GM19395 (cell line): Measurements from ENCODE around the gene PRKG2.
"Not testable (repeated sequence)": the region's sequence is repeated elsewhere in the genome, so short reads cannot be mapped to it uniquely, and the experiment has no call there.

Source experiments
- ATAC-seq: cut with Tn5 transposase; IDR thresholded peaks from one replicate; pipeline ENCODE4 v1.9.1; 2021; ENCODE audit warnings: mild to moderate bottlenecking, moderate library complexity; ENCODE audit not compliant: unreplicated experiment

PRKG2 gene, protein sequence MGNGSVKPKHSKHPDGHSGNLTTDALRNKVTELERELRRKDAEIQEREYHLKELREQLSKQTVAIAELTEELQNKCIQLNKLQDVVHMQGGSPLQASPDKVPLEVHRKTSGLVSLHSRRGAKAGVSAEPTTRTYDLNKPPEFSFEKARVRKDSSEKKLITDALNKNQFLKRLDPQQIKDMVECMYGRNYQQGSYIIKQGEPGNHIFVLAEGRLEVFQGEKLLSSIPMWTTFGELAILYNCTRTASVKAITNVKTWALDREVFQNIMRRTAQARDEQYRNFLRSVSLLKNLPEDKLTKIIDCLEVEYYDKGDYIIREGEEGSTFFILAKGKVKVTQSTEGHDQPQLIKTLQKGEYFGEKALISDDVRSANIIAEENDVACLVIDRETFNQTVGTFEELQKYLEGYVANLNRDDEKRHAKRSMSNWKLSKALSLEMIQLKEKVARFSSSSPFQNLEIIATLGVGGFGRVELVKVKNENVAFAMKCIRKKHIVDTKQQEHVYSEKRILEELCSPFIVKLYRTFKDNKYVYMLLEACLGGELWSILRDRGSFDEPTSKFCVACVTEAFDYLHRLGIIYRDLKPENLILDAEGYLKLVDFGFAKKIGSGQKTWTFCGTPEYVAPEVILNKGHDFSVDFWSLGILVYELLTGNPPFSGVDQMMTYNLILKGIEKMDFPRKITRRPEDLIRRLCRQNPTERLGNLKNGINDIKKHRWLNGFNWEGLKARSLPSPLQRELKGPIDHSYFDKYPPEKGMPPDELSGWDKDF

DNA sequence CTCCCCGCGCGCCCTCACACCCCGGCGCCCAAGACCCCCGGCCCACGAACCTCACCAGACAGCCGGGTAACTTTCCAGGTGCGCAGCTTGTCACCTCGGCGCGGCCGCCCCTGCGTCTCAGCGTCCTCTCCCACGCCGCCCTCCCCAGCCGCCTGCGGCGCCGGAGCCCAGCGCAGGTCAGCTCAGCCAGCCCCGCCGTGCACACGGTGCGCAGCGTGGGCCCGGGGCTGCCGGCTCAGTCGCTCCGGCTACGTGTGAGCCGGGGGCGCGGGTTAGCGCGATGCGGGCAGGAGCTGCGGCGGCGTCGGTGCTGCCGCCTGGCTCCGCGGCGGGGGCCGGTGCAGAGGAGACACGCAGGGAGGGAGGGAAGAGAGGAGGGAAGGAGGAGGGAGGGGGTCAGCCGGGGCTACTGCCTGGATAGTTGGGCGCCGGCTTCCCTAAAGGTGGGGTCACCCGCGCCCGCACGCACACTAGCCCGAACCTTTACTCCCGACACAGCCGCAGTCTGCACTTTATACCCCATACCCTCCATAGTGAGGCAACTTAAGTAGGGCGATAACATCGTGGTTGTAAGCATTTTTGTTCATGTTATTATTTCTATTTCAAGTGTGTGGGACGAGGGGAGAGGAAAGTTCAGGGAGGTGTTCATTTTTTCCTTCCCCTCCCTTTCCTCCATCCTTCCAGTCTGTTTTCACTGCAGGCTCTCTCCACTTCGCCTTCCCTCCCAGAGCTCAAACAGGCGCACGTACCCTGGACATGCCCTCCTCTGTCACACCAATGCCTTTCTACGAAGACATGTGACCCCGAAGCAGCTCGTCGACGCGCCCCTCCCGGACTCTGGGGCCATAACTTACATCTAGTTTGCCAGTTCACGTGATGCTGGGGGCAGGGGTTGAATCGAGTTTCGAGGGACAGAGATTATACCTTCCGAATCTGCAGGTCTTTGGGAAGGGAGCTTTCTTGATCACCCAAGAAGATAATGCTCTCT, at the start of gene PRKG2:
Gene PRKG2, minus strand, starts transcription at position 342 of the 988 bp plus-strand sequence. CDS start 10,175 bp downstream, outside the sequence.
- no peak for ATAC-seq

DNA sequence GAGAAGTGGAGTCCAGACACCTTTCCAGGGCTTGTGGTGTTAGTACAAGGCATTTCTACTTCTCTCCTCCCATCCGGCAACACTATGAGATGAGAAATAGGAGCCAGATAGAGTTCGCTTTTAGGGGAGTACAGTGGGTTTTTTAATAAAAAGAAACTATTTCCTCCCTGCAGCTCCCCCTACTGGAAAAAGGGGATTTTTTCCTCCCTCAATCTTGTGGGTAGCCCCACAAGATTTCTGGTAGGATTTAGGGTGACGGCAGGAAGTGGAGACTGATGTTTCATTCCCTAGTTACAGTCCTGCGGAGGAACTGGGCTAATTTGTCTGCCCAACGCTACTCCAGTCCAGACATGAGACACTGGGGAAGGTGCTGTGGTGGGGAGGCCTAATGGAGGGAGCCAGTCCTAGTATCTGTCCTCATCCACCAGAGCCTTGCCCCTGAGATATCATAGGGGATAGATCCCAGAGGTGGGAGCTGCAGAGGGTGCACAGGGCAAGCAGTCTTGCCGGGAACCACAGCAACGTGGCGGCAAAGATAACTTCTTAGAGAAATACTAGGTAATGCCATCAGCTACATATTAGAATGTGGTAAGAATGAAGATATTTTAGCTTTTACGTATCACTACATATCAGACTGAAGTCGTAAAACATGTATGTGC, 45.5 kb upstream of the PRKG2 start:
- ATAC-seq, result no peak

DNA sequence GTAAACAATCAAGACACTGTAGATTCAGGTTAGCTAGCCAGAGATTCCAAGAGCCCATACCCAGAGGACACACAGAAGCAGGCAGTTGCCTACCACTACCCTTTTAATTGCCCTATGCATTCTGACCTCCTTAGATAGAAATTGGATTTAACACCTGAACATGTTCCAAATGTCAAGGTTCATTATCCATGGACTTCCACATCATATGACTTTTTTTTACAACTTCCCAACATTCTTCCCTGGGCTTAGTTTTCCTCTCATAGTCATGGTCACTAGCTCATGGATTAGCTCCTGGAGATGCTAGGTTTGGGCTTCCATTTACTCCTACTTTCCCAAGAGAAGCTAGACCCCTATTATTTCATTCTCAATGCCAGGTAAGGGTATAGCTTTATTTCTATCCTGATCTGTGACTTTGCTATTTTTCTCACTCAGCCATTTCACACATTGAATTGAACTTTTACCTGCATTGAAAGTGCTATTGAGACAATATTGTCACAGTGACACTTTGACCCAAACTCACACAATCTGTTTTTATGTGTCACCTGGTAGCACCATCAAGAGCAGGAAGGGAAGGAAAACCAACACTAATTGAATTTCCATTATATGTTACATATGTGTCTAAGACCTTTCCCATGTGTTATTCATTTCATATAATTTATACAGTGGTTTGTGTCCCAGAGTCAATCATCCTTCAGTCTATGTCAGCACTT, 44.0 kb upstream of the PRKG2 start:
- no peak for ATAC-seq

DNA sequence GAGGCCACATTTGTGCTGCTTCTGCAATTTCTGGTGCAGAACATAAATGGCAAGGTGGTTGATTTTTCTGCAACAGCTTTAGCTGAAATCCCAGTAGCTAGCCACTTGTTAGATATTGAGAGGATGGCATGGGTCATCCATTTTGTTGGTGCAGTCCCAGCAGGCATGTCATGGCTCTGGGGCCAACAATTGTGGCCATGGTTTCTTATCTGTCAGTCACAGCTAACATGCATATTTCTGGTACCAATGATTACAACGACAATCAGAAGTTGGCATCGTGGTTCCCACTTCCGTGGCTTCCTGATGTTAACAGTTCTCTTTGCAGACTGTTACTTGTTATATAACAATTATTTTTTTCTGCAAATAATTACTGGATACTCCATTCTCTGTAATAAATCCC, 42.8 kb upstream of the PRKG2 start:
- ATAC-seq, result no peak

DNA sequence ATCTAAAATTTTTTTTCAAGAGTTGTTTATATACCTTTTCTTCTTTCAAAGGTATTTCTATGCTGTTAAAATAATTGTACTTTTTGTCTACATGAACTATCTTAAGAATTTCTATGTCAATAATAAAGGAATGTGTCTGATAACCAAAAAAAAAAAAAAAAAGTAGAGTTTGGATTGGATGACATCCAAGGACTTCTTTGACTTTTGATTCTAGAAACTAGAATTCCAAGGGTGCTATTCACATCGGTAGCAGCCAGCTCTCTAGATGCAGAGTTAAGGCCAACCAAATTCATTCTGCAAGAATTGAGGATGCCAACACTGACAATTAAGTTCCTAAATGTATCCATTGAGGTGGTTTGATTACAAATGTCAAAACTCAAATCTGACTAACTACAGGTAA, 42.0 kb upstream of the PRKG2 start:
- no peak for ATAC-seq

DNA sequence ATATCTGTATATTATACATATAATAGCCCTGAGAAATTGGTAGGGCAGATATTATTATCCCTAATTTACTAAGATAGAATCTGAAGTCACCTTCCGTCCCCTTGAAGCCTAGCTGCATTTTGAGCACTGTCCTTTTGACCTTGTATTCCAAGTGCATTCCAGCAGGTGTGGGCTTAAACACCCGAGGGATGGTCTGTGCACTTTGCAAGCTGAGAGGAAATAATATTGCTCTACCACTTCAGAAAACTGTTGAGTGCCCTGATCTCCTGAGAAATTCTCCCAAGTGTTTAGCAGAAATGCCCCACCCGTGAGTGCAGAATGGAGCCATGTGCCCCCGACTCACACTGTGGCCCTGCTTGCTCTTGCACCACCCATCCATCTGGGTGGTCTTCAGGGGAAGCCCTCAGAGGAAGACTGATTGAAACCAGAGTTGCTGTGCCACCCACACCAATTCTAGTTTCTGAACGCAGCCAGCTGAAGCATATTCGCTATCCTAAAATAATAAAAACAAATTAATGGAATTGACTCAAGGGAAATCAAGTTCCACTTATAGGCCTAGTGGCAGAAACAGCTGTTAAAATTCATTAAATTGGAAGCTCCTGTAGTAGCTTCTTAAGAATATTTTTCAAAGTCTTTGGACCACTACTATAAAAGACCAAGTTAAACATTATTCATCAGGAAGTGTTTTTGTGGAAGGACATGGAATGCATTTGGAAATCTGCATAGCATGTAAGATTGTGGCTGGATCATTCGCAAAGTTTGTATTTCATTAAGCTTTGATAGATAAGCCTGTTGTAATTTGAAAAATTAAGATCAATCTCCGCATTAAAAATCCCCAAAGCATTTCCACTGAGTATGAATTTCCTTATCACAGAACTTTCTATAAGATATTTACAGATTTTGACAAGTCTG, 41.3 kb upstream of the PRKG2 start:
- ATAC-seq, result no peak

DNA sequence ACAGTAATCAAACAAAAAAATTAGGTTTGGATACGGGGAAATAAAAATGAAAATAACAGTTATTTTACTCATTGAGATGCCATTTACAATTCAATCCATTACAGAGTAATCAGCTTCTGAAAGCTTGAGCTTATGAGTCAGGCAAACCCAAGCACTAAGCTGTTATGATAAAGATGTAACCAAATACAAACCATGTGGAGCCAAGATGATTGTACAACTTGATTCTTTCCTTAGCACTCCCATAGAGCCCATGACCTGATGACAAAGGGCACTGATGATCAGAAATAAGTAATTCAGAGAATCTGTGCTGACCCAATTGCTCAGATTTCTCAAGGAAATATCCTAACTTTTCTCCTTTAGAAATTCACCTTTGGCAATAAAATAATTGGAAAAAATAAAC, 40.5 kb upstream of the PRKG2 start:
- ATAC-seq, result no peak

DNA sequence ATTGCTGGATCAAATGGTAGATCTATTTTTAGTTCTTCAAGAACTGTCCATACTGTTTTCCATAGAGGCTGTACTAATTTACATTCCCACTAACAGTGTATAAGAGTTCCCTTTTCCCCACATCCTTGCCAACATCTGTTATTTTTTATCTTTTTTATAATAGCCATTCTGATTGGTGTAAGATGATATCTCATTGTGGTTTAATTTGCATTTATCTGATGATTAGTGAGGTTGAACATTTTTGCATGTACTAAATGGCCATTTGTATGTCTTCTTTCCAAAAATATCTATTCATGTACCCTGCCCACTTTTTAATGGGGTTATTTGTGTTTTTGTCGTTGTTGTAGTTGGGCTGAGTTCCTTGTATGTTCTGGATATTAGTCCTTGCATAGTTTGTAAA, 35.4 kb upstream of the PRKG2 start:
- no peak for ATAC-seq

DNA sequence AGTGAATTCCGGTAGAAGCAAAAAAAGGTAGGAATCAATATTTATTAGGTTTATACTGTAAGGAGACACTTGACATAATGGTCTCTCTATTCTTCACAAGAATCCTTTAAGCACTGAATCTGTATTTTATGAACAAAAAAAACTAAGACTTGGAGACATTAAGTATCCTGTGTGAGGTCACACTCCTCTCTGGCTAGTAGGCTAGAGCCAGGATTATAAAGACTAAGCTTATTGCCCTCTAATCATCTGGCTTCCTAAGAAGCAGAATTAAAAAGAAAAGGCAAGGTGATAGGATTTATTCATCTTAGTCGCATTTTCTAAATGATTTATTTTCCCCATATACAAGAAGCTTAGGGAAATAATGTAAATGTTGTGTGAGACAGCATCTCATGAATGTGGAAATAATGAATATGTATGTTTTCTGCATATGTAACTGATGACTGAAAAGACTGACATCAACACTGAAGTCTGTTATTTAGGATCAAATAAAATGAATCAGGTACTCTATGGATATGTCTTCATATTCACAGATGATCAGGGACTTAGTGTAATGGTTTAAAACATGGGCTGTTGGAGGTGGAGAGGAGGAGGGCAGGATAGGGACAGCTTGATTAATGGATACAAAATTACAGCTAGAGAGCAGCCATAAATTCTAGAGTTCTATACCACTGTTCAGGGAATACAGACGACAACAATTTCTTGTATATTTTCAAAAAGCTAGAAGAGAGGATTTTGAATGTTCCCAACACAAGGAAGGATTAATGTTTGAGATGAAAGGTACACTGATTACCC, 30.4 kb upstream of the PRKG2 start:
- ATAC-seq, result no peak

DNA sequence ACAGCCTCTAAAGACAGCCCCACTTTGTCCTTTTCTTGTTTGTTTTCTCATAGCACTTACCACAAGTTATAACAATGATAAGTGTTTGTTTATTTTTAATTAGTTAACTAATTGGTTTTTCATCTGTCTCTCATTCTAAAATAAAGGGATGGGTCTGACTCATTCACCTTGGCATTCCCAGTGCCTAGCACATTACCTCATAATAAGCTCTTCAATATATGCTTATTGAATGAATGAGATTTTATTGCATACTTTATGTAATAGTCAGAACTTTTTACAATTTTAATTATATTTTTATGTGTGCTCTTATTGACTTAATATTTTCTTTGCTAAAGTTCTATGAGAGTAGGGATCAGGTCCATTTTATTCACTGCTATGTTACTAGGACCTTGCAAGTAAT, 22.8 kb upstream of the PRKG2 start:
- ATAC-seq, result no peak

DNA sequence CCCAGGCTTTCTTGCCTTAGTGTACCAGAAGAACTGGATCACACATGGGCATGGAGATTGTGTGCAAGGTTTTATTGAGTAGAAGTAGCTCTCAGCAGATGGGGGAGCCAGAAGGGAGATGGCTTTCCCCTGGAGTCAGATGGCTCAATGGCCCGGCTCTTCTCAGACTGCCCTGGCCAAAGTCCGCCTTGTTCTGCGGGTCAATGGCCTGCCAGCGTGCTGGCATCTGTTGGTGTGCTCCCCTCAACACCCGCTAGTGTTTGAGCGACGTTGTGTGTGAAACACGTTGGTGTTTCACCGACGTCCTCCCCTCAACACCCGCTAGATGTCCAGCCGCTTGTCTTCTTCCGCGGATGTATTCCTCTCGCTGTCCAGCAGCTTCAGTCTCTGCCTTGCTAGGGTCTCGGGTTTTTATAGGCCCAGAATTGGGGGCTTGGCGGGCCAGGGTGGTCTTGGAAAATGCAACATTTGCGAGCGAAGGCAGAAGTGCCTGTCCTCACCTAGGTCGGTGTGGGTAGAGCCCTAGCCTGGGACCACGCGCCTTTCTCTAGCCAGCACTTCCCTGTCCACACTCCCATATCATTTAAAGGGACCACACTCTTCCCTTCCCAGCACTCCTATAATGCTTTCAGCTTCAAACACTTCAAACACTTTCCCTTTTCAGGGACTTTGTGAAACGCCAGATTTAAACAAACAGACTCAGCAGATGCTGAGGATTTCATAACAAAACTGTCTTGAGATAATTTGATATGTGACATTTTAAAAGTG, 21.1 kb upstream of the PRKG2 start:
- no peak for ATAC-seq

DNA sequence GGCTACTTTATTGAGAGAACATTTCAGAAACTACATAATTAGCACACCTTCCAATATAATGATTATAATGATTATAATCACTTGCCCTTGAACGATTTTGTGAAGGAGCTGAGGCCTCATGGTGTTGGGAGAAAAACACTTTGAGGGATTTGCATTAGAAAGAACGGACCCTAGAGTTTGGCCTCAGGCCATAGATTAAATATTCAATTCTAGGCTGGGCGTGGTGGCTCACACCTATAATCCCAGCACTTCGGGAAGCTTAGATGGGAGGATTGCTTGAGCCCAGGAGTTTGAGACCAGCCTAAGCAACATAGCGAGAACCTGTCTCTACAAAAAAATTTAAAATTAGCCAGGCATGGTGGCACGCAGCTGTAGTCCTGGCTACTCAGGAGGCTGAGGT, 12.9 kb upstream of the PRKG2 start:
- ATAC-seq, result no peak

DNA sequence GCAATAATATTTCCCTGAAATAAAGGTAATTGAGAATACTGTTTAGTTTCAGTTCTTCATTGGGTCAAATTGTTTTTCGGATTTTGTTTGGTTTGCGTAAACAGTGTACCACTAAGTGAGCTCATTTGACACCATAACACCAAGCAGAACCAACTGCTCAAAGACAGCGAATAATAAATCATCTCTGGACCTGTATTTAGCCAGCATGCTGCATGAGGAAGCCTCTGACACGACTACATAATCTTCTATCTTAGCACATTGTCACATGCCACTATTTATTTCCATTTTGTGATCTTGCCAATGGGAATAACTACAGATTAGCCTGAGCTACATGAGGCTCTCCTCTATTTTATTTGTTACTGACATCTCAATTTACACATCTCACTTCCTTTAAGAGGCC, 12.1 kb upstream of the PRKG2 start:
- ATAC-seq, result no peak

DNA sequence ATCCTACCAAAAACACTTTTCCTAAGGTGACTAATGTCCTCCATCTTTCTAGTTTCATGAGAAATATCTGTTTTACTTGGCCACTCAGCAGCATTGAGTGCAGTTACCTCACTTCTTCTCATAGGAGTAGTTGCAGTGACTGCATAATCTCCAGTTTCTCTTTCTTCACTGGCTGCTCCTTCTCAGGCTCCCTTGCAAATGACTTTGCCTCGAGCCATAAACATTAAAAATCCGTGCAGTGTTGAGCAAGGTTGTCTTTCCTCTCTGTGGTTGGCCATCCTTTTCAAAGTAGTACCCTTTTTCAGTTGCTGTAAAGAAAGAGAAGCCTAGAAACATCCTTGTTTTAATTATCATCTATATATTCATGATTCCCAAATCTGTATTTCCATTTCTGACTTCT, 10.2 kb upstream of the PRKG2 start:
- ATAC-seq, result no peak

DNA sequence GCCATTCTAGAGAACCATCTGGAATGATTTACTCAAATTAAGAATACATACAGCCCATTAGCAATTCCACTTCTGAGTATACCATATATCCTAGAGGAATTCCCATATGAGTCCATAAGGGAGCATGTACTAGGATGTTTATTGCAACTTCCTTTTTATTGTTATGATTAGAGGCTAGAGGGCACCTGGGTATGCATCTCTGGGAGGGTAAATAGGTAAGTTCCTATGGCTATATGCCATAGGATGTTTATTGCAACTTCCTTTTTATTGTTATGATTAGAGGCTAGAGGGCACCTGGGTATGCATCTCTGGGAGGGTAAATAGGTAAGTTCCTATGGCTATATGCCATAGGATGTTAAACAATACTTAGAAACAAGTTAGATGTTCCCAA, 7.1 kb upstream of the PRKG2 start:
- not testable (repeated sequence) for ATAC-seq

DNA sequence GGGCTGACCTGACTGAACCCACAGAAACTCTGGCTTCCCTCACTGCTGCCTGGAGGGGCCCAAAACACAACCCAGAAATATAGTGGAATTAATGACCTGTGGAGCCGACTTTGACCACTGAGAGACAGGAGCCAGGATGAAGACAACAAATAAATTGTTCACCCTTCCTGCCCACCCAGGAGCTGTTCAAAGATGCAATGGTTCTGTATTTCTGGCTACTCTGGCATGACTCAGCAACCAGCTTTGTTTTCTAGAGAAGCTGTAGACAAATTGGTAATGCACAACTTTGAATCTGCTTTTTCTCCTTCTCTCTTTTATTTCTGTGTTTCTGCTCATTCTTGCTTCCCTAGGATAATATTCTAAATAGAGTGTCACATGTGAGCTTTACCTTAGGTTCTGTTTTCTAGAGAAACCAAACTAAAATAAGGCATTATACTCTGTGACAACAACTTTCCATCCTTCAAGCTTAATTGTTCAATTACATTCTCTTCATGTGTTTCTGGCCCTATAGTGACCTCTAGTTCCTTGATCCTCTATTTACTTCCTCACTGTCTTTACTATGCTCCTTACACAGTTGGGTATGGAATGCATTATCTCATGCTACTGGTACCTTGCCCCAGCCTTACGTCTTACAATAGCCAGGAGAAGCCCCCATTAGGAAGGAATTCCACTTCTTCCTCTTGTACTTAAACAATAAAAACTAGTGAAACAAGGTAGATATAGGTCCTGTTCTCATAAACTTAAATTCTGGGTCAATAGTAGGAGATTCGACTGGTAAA, 6.5 kb upstream of the PRKG2 start:
- ATAC-seq, result no peak

DNA sequence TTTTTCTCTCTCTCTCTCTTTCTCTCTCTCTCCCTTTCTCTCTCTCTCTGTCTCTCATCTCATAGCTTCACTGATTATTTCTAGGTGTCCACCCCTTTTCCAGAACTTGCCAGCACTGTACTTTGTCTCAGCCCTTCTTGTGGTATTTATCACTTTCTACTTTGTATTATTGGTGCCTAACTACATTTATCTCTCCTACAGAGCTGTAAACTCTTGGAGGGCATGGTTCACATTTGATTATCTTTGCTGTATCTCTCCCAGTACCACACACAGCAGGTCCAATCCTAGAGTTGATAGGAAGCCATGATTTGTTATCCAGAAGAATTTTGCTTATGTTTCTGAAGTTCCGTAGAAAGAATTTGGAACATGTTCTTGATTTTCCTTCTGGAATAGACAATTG, 5.2 kb upstream of the PRKG2 start:
- ATAC-seq, result no peak
